ENCODE results near the gene SCNN1A. TPM values are rescaled to one million over a fixed set of nuclear protein-coding genes. Genes with fewer than 3 reads are reported as not detected.
A peak's percentile ranks its signal among the peaks of the same experiment; 100 is the strongest.

SCNN1A gene
- total RNA-seq, 1 experiment from 2014 or later, result 118 TPM

- intact Hi-C loops (cut with micrococcal nuclease), result no loop called here
- RAD21 ChIA-PET (ENCODE audit: low non-redundant PET in 1 of 2, low total read pairs in 2 of 2, uncharacterized antibody in 2 of 2, unreplicated experiment in 2 of 2), result interaction anchor here in 1 of 2 experiments (0.7 to 0.8 kb wide), 2 partner anchors 20 to 29 kb away, joined by 3 read pairs; partner anchors contain the start of gene SCNN1A
- Histone ChIP-seq H3K9ac (ENCODE audit: low read length) (no peak overlapping the region), H3K9me2 (ENCODE audit: insufficient read depth) (no peaks in the 10 kb centered on the region), H4K20me1 (ENCODE audit: insufficient read depth) (no peaks in the 10 kb centered on the region), H3K79me2 (ENCODE audit: insufficient read depth, low read length) (no peaks in the 10 kb centered on the region), H3K4me2 (ENCODE audit: low read length) (no peak overlapping the region), H2AFZ (ENCODE audit: low read depth, low read length, poor library complexity, severe bottlenecking) (no peak overlapping the region), H3K9me3 (ENCODE audit: control insufficient read depth in 1 of 2, insufficient read depth in 1 of 2, low read depth in 1 of 2, low read length in 2 of 2) (no peaks in the 10 kb centered on the region), H3K27ac (ENCODE audit: low read depth, low read length) (no peak overlapping the region), H3K27me3 (ENCODE audit: insufficient read depth, low read length) (no peaks in the 10 kb centered on the region), H3K4me1 (ENCODE audit: control insufficient read depth in 1 of 2, insufficient read depth in 2 of 2, low read length in 2 of 2) (peaks cover 4 to 15% of the 10 kb centered on the region in 2 experiments; a peak in 3 of 4 replicates), H3K4me3 (replicated peaks in 1 of 2; ENCODE audit: low read depth in 1 of 2, low read length in 2 of 2) (no peak overlapping the region), H3K36me3 (ENCODE audit: control insufficient read depth in 1 of 2, insufficient read depth in 2 of 2, low read length in 2 of 2) (peaks cover 5 to 19% of the 10 kb centered on the region in 2 experiments; a peak in 2 of 4 replicates)
- POLR2A ChIA-PET, result interaction anchor here (0.6 to 1.7 kb wide), 4 partner anchors 9 to 19 kb away, joined by 3 to 8 read pairs (median 6); partner anchors contain the start of gene TNFRSF1A
- DNase-seq (ENCODE audit: low read depth, low spot score) (no peak), ATAC-seq (peak; percentile 85)
- BruUV-seq (replicated peaks), result no TSS peak
- TF ChIP-seq, protein P1, sequence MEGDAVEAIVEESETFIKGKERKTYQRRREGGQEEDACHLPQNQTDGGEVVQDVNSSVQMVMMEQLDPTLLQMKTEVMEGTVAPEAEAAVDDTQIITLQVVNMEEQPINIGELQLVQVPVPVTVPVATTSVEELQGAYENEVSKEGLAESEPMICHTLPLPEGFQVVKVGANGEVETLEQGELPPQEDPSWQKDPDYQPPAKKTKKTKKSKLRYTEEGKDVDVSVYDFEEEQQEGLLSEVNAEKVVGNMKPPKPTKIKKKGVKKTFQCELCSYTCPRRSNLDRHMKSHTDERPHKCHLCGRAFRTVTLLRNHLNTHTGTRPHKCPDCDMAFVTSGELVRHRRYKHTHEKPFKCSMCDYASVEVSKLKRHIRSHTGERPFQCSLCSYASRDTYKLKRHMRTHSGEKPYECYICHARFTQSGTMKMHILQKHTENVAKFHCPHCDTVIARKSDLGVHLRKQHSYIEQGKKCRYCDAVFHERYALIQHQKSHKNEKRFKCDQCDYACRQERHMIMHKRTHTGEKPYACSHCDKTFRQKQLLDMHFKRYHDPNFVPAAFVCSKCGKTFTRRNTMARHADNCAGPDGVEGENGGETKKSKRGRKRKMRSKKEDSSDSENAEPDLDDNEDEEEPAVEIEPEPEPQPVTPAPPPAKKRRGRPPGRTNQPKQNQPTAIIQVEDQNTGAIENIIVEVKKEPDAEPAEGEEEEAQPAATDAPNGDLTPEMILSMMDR (IDR thresholded peaks at IDR 0.05 in 2 of 3, conservative IDR thresholded peaks at IDR 0.05 in 1 of 3; ENCODE audit: borderline replicate concordance in 1 of 3, insufficient read depth in 1 of 3, low read depth in 2 of 3, low read length in 2 of 3), result peak; percentile 11 to 48 (median 34); a peak in 3 of 6 replicates
- TF ChIP-seq RAD21 (IDR thresholded peaks at IDR 0.05; ENCODE audit: low read depth), result peak; percentile 45; the same call in 1 of the 2 replicates
- TF ChIP-seq POLR2A (IDR thresholded peaks at IDR 0.05; ENCODE audit: borderline replicate concordance, extremely low read depth, insufficient read depth, insufficient read length), result no peak
- CTCF ChIA-PET, result interaction anchor here (0.6 to 1.4 kb wide), 8 partner anchors 10 to 182 kb away, joined by 3 to 9 read pairs (median 3); partner anchors contain the start of gene TNFRSF1A
Measured at GRCh38 chr12:6355491-6356373, 19.6 kb downstream of the SCNN1A start.
